Right lobe of liver (tissue), 6 donors: ENCODE results near the gene KCNMA1. TPM values are rescaled to one million over a fixed set of nuclear protein-coding genes. Genes with fewer than 3 reads are reported as not detected.
A peak's percentile ranks its signal among the peaks of the same experiment; 100 is the strongest.
"Not testable (repeated sequence)": the region's sequence is repeated elsewhere in the genome, so short reads cannot be mapped to it uniquely, and the experiment has no call there.

ENCODE experiments used
- ATAC-seq, 4 donors: fragments of 200-7000 bp; cut with Tn5 transposase; one replicate each; pipeline ENCODE4 v1.9.1; 2020; ENCODE audit warnings: mild to moderate bottlenecking in 4 of 4, moderate library complexity in 4 of 4
- DNase-seq, 3 donors: peaks; one replicate each; pipeline ENCODE4 v3.0.0-alpha.2; 2020
- H3K27ac ChIP-seq, 3 donors: fragments of 200-600 bp; one replicate each; pipeline ENCODE4 v1.8.0; 2022
- H3K27me3 ChIP-seq, 2 donors: fragments of 200-600 bp; one replicate each; pipeline ENCODE4 v1.8.0; 2022
- H3K36me3 ChIP-seq, 4 donors: fragments of 200-600 bp; sonication (generic) in 1 of 4; one replicate each; pipeline versions ENCODE4 v1.5.1 to v1.8.0; 2017 to 2022; ENCODE audit warnings: control low read depth in 1 of 4
- H3K4me1 ChIP-seq, 4 donors: fragments of 200-600 bp; sonication (generic) in 1 of 4; one replicate each; pipeline versions ENCODE4 v1.5.1 to v1.8.0; 2017 to 2022; ENCODE audit warnings: control low read depth in 1 of 4
- H3K4me3 ChIP-seq, 3 donors: fragments of 200-600 bp; one replicate each; pipeline ENCODE4 v1.8.0; 2022
- H3K9me3 ChIP-seq, 4 donors: fragments of 200-600 bp; sonication (generic) in 1 of 4; one replicate each; pipeline versions ENCODE4 v1.5.1 to v1.8.0; 2017 to 2022; ENCODE audit warnings: control low read depth in 1 of 4
- CTCF ChIP-seq, 4 donors: fragments of 200-600 bp in 3 of 4; fragments of 450-650 bp in 1 of 4; IDR thresholded peaks; one replicate each; pipeline versions ENCODE4 v1.5.1 to v1.8.0; 2016 to 2022; ENCODE audit warnings: antibody characterized with exemption in 4 of 4, mild to moderate bottlenecking in 2 of 4
- POLR2A ChIP-seq: fragments of 450-650 bp; IDR thresholded peaks from one replicate; pipeline ENCODE4 v1.6.1; 2017; ENCODE audit warnings: antibody characterized with exemption, mild to moderate bottlenecking
- WGBS: methylation state at CpG from one replicate; pipeline ENCODE4 v1.1.6; 2018; ENCODE audit warnings: low coverage, low lambda C conversion rate; ENCODE audit not compliant: insufficient coverage; ENCODE audit errors: missing lambda C conversion rate; 5-methylcytosine and 5-hydroxymethylcytosine counted together
- intact Hi-C, 2 donors: fragments of 100-400 bp; cut with DNase I; formaldehyde crosslinking; loops; one replicate each; pipeline versions ENCODE4 v1.11.2 to v1.14.1; 2022
- long read RNA-seq: library from polyadenylated mRNA; unstranded; transcript quantifications from one replicate; pipeline ENCODE4 v2.0.0, GENCODE V29; 2019
- total RNA-seq, 6 experiments: library from RNA; depleted of rRNA in 2 of 6; stranded (reverse); fragments of >200 nt in 2 of 6; fragmentation: NEBNext Ultra II Directional in 3 of 6; extraction: Animal tissue kit (Norgen Biotek cat#: 25700) in 3 of 6; gene quantifications; one replicate each; pipeline versions ENCODE4 v1.1.0 to v1.2.4, GENCODE V29; 2016 to 2023
- donor health status: DM: no; HTN: yes; CAD: no.
- donor health status: DM: no; HTN: no; CAD: no.
- donor health status: DM: no; HTN: no; CAD: no.
- donor health status: DM: no; HTN: yes; CAD: no.
- donor health status: DM: no; HTN: yes; CAD: no.

Gene KCNMA1
- total RNA-seq, result 10 to 100 TPM in 4 of 6 experiments, 1 to 10 TPM in 2; 5.7 to 48.0 (median 15.1) TPM
- long read RNA-seq, partial matches to known transcripts, result 0 of 1 reads
- long read RNA-seq, other reads (novel, unspliced or antisense), result 1 of 1 reads

DNA sequence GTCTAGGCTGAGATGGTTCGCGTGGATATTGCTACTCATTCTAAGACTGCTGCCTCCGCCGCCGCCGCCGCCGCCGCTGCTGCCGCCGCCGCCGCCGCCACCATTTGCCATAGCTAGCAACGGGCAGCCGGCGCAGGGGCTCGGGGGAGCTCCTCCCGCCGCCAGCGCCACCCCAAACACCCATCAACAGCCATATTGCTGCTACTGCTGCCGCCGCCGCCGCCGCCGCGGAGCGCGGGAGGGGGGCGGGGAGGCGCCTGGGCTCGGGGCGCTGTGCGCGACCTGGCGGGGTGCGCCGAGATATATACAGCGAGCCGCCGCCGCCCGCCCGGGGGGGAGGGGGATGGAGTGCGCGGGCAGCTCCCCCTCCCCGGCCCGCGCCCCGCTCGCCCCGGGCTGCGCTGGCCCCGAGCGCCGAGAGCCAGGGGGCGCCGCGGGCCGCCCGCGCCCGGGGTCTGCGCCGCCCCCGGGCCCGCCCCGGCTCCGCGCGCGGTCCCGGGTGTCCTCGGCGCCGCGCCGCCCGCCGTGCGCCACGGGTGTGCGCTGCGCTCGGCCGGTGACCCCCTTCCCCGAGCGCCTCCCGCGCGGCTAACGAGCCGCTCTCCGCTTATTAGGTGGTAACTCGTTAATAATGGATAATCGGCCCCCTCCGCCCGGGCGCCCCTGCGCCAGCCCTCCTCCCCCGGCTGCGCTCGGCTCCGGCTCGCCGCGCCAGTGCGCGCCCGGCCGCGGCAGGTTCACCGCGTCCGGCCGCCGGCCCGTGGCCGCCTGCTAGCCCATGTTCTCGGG is at the start of gene KCNMA1:
KCNMA1 (minus strand) TSS at position 277 of the 789 bp plus-strand sequence.
- ATAC-seq, result peak; percentile 29 to 74 (median 50)
- H3K4me3 ChIP-seq, result peak within 1 kb of the TSS; percentile 48 to 73 (median 67)
- H3K36me3 ChIP-seq, result no peaks in the 10 kb centered on the region
- peak; percentile 30 for TF ChIP-seq POLR2A
- TF ChIP-seq CTCF (IDR thresholded peaks at IDR 0.05), result no peak
- H3K27me3 ChIP-seq, result no peaks in the 10 kb centered on the region
- H3K9me3 ChIP-seq, result no peaks in the 10 kb centered on the region
- intact Hi-C loops, result no loop called here
- peaks cover 0 to 11% (median 0%) of the 10 kb centered on the region in 4 donors for H3K4me1 ChIP-seq
- DNase-seq, result peak in 1 of 3 donors; percentile 58
- H3K27ac ChIP-seq, result peak within 1 kb of the TSS in 1 of 3 donors; percentile 47
- WGBS, result under 1% methylated on average over 22 of the region's 121 CpGs

- DNase-seq (no peak), ATAC-seq (no peak)
- Histone ChIP-seq H3K4me1 (no peaks in the 10 kb centered on the region), H3K4me3 (no peak overlapping the region), H3K36me3 (no peaks in the 10 kb centered on the region), H3K27me3 (no peaks in the 10 kb centered on the region), H3K27ac (no peak overlapping the region), H3K9me3 (no peaks in the 10 kb centered on the region)
- no peak for TF ChIP-seq CTCF (IDR thresholded peaks at IDR 0.05)
- TF ChIP-seq POLR2A, result no peak
- intact Hi-C loops, result no loop called here
- 66% methylated on average over 10 of the region's 11 CpGs for WGBS
Observed at GRCh38 chr10:77686650-77687417, 49.2 kb upstream of the KCNMA1 start.

GRCh38 chr10:77686096-77686495 is 48.5 kb upstream of the KCNMA1 start:
- Histone ChIP-seq H3K4me1 (no peaks in the 10 kb centered on the region), H3K36me3 (no peaks in the 10 kb centered on the region), H3K9me3 (no peaks in the 10 kb centered on the region), H3K27me3 (no peaks in the 10 kb centered on the region), H3K4me3 (no peak overlapping the region), H3K27ac (no peak overlapping the region)
- intact Hi-C loops, result no loop called here
- 88% methylated on average over 3 of the region's 3 CpGs for WGBS
- no peak for TF ChIP-seq POLR2A
- no peak for TF ChIP-seq CTCF (IDR thresholded peaks at IDR 0.05)
- ATAC-seq, result no peak
- DNase-seq, result no peak

DNA sequence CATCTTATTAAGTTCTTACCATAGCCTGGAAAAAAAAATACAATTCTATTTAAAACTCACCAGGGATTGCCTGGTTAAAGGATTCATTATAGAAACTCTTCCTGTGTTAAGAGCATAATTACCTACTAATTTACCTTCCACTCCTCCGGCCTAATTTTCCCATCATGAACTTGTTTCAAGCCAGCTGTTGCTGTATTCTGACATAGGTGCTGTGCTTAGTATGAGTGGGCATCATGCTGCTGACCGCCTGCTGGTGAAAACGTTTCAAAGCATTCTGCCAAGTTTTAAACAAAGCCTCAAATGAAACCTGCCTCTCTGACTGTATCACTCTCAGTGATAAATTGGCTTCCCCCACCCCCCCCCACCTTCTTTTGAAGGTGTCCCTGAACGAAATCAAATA is 47.8 kb upstream of the KCNMA1 start:
- no peaks in the 10 kb centered on the region for H3K4me1 ChIP-seq
- H3K9me3 ChIP-seq, result no peaks in the 10 kb centered on the region
- ATAC-seq (no peak), DNase-seq (no peak)
- H3K27me3 ChIP-seq, result no peaks in the 10 kb centered on the region
- no peaks in the 10 kb centered on the region for H3K36me3 ChIP-seq
- no peak overlapping the region for H3K27ac ChIP-seq
- intact Hi-C loops, result no loop called here
- TF ChIP-seq POLR2A (no peak), CTCF (IDR thresholded peaks at IDR 0.05) (no peak)
- no peak overlapping the region for H3K4me3 ChIP-seq
- WGBS, result 51% methylated on average over 4 of the region's 4 CpGs

DNA sequence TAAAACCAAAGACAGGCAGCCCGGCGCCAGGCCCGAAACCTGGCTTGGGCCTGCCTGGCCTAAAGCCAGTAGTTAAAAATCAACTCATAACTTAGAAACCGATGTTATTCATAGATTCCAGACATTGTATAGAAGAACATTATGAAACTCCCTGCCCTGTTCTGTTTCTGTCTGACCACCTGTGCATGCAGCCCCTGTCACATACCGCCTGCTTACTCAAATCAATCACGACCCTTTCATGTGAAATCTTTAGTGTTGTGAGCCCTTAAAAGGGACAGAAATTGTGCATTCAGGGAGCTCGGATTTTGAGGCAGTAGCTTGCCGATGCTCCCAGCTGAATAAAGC is 45.5 kb upstream of the KCNMA1 start:
- ATAC-seq, H3K9me3 ChIP-seq, H3K27me3 ChIP-seq, H3K4me1 ChIP-seq, H3K27ac ChIP-seq, H3K36me3 ChIP-seq, DNase-seq, H3K4me3 ChIP-seq, intact Hi-C loops: not testable (repeated sequence)
- WGBS, result 63% methylated on average over 8 of the region's 8 CpGs
